H1 (cell line): ENCODE measurements around the gene NOL8. TPM values are rescaled to one million over a fixed set of nuclear protein-coding genes. Genes with fewer than 3 reads are reported as not detected.
A peak's percentile ranks its signal among the peaks of the same experiment; 100 is the strongest.

ENCODE experiments used
- CTCF ChIA-PET: fragments of 300-600 bp; sonication (Branson Sonifier 250); formaldehyde crosslinking; loops from one replicate; lab custom pipeline; 2021; ENCODE audit not compliant: partially characterized antibody; lab: Charles Lee
- POLR2A ChIA-PET: fragments of 300-600 bp; sonication (Branson Sonifier 250); formaldehyde crosslinking; loops from one replicate; lab custom pipeline; 2021; ENCODE audit warnings: inconsistent platforms; ENCODE audit not compliant: partially characterized antibody; lab: Charles Lee
- DNase-seq, 2 experiments: peaks; one replicate each; pipeline versions ENCODE4 v3.0.0 to v3.0.0-alpha.2; 2010 to 2022; ENCODE audit warnings: low spot score in 2 of 2, low read depth in 1 of 2, mixed read lengths in 1 of 2
- FAIRE-seq: peaks from 2 replicates; lab custom pipeline; 2011; peaks lifted over from hg19 to GRCh38; lab: Jason Lieb, UNC
- H2AFZ ChIP-seq: 2 replicates; pipeline ENCODE4 v1.8.1; 2012; ENCODE audit warnings: low read length, inconsistent platforms
- H2AK5ac ChIP-seq: 2 replicates; pipeline ENCODE4 v1.6.1; 2013; ENCODE audit warnings: low read depth, low read length
- H2BK120ac ChIP-seq: replicated peaks from 2 replicates; pipeline ENCODE3; 2013; ENCODE audit warnings: low read depth, low read length, inconsistent platforms
- H2BK12ac ChIP-seq: 2 replicates; pipeline ENCODE4 v1.6.1; 2013; ENCODE audit warnings: low read depth, low read length
- H2BK15ac ChIP-seq: 2 replicates; pipeline ENCODE4 v1.6.1; 2013; ENCODE audit warnings: low read length
- H2BK20ac ChIP-seq: 2 replicates; pipeline ENCODE4 v1.6.1; 2013; ENCODE audit warnings: low read length
- H2BK5ac ChIP-seq: 2 replicates; pipeline ENCODE4 v1.6.1; 2013; ENCODE audit warnings: low read depth, low read length
- H3K14ac ChIP-seq: 2 replicates; pipeline ENCODE4 v1.6.1; 2013; ENCODE audit warnings: inconsistent platforms; ENCODE audit not compliant: insufficient read length
- H3K18ac ChIP-seq: 2 replicates; pipeline ENCODE4 v1.6.1; 2013; ENCODE audit warnings: low read length; ENCODE audit errors: extremely low read depth
- H3K23ac ChIP-seq: 2 replicates; pipeline ENCODE4 v1.6.1; 2013; ENCODE audit warnings: inconsistent platforms; ENCODE audit not compliant: insufficient read length
- H3K23me2 ChIP-seq: 2 replicates; pipeline ENCODE4 v1.6.1; 2013; ENCODE audit warnings: low read depth, low read length
- H3K27ac ChIP-seq: 2 replicates; pipeline ENCODE4 v1.6.1; 2011; ENCODE audit warnings: low read depth, low read length, inconsistent platforms
- H3K27me3 ChIP-seq, 4 experiments: replicated peaks in 1 of 4; 1 replicate in 1 of 4; 2 replicates in 3 of 4; pipeline versions ENCODE4 v1.6.1 to v1.8.1; 2011 to 2013; ENCODE audit warnings: low read length in 3 of 4, mild to moderate bottlenecking in 3 of 4, inconsistent platforms in 2 of 4, mixed read lengths in 2 of 4, moderate library complexity in 1 of 4; ENCODE audit not compliant: control insufficient read depth in 3 of 4, insufficient read depth in 3 of 4; ENCODE audit errors: extremely low read depth in 1 of 4
- H3K36me3 ChIP-seq, 4 experiments: 2 replicates each; pipeline versions ENCODE4 v1.6.1 to v1.8.1; 2011 to 2013; ENCODE audit warnings: mild to moderate bottlenecking in 4 of 4, low read length in 3 of 4, moderate library complexity in 2 of 4, control low read depth in 1 of 4, inconsistent platforms in 1 of 4; ENCODE audit not compliant: insufficient read depth in 4 of 4, control insufficient read depth in 2 of 4
- H3K4ac ChIP-seq: replicated peaks from 2 replicates; pipeline ENCODE3; 2013; ENCODE audit warnings: low read length, low read depth, mixed read lengths, inconsistent platforms; ENCODE audit not compliant: insufficient read length
- H3K4me1 ChIP-seq, 4 experiments: replicated peaks in 1 of 4; 1 replicate in 1 of 4; 2 replicates in 3 of 4; pipeline versions ENCODE4 v1.6.1 to v1.8.1; 2011 to 2013; ENCODE audit warnings: low read length in 3 of 4, inconsistent platforms in 2 of 4, mixed read lengths in 1 of 4; ENCODE audit not compliant: insufficient read depth in 4 of 4, control insufficient read depth in 3 of 4
- H3K4me2 ChIP-seq, 2 experiments: 2 replicates each; pipeline versions ENCODE4 v1.6.1 to v1.8.1; 2011 to 2013; ENCODE audit warnings: low read depth in 2 of 2, low read length in 2 of 2, control low read depth in 1 of 2, inconsistent platforms in 1 of 2, mild to moderate bottlenecking in 1 of 2; ENCODE audit not compliant: insufficient read depth in 1 of 2
- H3K4me3 ChIP-seq, 4 experiments: fragments of 200-600, 300-600 bp in 1 of 4; sonication (generic), shearing (Covaris generic), sonication (Bioruptor Twin) in 1 of 4; 2 replicates each; pipeline versions ENCODE4 v1.5.1 to v1.8.1; 2011 to 2016; ENCODE audit warnings: low read length in 4 of 4, low read depth in 3 of 4, control low read depth in 2 of 4, inconsistent platforms in 2 of 4, mild to moderate bottlenecking in 2 of 4, mixed read lengths in 1 of 4, moderate library complexity in 1 of 4; ENCODE audit not compliant: insufficient read depth in 2 of 4; ENCODE audit errors: extremely low read depth in 1 of 4
- H3K56ac ChIP-seq: replicated peaks from 2 replicates; pipeline ENCODE3; 2013; ENCODE audit warnings: low read depth, mild to moderate bottlenecking, mixed read lengths, low read length, inconsistent platforms; ENCODE audit not compliant: insufficient read length
- H3K79me1 ChIP-seq: 2 replicates; pipeline ENCODE4 v1.6.1; 2013; ENCODE audit warnings: low read depth, low read length, control low read depth
- H3K79me2 ChIP-seq, 2 experiments: 2 replicates each; pipeline versions ENCODE4 v1.6.1 to v1.8.1; 2012 to 2013; ENCODE audit warnings: low read length in 2 of 2, mild to moderate bottlenecking in 2 of 2, inconsistent platforms in 1 of 2; ENCODE audit not compliant: insufficient read depth in 2 of 2, control insufficient read depth in 1 of 2
- H3K9ac ChIP-seq, 4 experiments: replicated peaks in 1 of 4; 1 replicate in 1 of 4; 2 replicates in 3 of 4; pipeline versions ENCODE4 v1.6.1 to v1.8.1; 2011 to 2013; ENCODE audit warnings: low read depth in 3 of 4, low read length in 3 of 4, control low read depth in 2 of 4, mild to moderate bottlenecking in 2 of 4, moderate library complexity in 2 of 4, inconsistent platforms in 1 of 4; ENCODE audit errors: extremely low read depth in 1 of 4
- H3K9me3 ChIP-seq, 2 experiments: 2 replicates each; pipeline versions ENCODE4 v1.6.1 to v1.8.1; 2012 to 2013; ENCODE audit warnings: mild to moderate bottlenecking in 2 of 2, moderate library complexity in 2 of 2, control low read depth in 1 of 2, inconsistent platforms in 1 of 2, low read depth in 1 of 2, low read length in 1 of 2, mixed read lengths in 1 of 2; ENCODE audit not compliant: insufficient read depth in 2 of 2
- H4K20me1 ChIP-seq, 2 experiments: replicated peaks in 1 of 2; 2 replicates each; pipeline versions ENCODE3 to v1.8.1; 2011 to 2013; ENCODE audit warnings: inconsistent platforms in 2 of 2, low read length in 2 of 2, mild to moderate bottlenecking in 1 of 2; ENCODE audit not compliant: insufficient read depth in 2 of 2, control insufficient read depth in 1 of 2
- H4K5ac ChIP-seq: 2 replicates; pipeline ENCODE4 v1.6.1; 2013; ENCODE audit warnings: low read length, low read depth, mixed read lengths, inconsistent platforms; ENCODE audit not compliant: insufficient read length
- H4K8ac ChIP-seq: 2 replicates; pipeline ENCODE4 v1.8.0; 2013; ENCODE audit warnings: mild to moderate bottlenecking, moderate library complexity, low read length, inconsistent platforms; ENCODE audit not compliant: insufficient read depth; ENCODE audit errors: extremely low read depth
- H4K91ac ChIP-seq: replicated peaks from 2 replicates; pipeline ENCODE3; 2013; ENCODE audit warnings: low read length, mixed read lengths, inconsistent platforms; ENCODE audit not compliant: insufficient read length
- BACH1 ChIP-seq: IDR thresholded peaks from 2 replicates; pipeline ENCODE4 v1.6.1; 2012; ENCODE audit warnings: low read length, improper control_type of control experiment
- CBX8 ChIP-seq: fragments of 300-800, 300-1000 bp; sonication (generic); IDR thresholded peaks from 2 replicates; pipeline ENCODE4 v1.7.1; 2016; ENCODE audit warnings: low read depth, low read length, borderline replicate concordance
- CTBP2 ChIP-seq: IDR thresholded peaks from 2 replicates; pipeline ENCODE4 v1.7.0; 2011; ENCODE audit warnings: borderline replicate concordance, mild to moderate bottlenecking, moderate library complexity, mixed read lengths, low read length; ENCODE audit not compliant: insufficient read depth, insufficient read length
- EP300 ChIP-seq, 2 experiments: IDR thresholded peaks; 1 replicate in 1 of 2; 2 replicates in 1 of 2; pipeline ENCODE4 v1.6.1; 2011 to 2012; ENCODE audit warnings: low read depth in 2 of 2, low read length in 2 of 2, mild to moderate bottlenecking in 2 of 2, borderline replicate concordance in 1 of 2, inconsistent platforms in 1 of 2, moderate library complexity in 1 of 2
- JUND ChIP-seq: IDR thresholded peaks from 2 replicates; pipeline ENCODE4 v1.6.1; 2011; ENCODE audit warnings: mild to moderate bottlenecking, improper control_type of control experiment, low read length
- POLR2A ChIP-seq, 2 experiments: IDR thresholded peaks; 1 replicate in 1 of 2; 2 replicates in 1 of 2; pipeline ENCODE4 v1.6.1; 2011; ENCODE audit warnings: low read depth in 2 of 2, low read length in 2 of 2, mild to moderate bottlenecking in 2 of 2; ENCODE audit errors: control extremely low read depth in 1 of 2
- RAD21 ChIP-seq, 2 experiments: IDR thresholded peaks in 1 of 2; conservative IDR thresholded peaks in 1 of 2; 2 replicates each; pipeline ENCODE4 v1.6.1; 2011; ENCODE audit warnings: low read depth in 2 of 2, low read length in 2 of 2, improper control_type of control experiment in 1 of 2, inconsistent platforms in 1 of 2, mild to moderate bottlenecking in 1 of 2, moderate library complexity in 1 of 2
- SIN3A ChIP-seq, 2 experiments: IDR thresholded peaks in 1 of 2; conservative IDR thresholded peaks in 1 of 2; 2 replicates each; pipeline ENCODE4 v1.6.1; 2011 to 2012; ENCODE audit warnings: low read length in 2 of 2, improper control_type of control experiment in 1 of 2, low read depth in 1 of 2, mild to moderate bottlenecking in 1 of 2
- SP1 ChIP-seq: IDR thresholded peaks from 2 replicates; pipeline ENCODE4 v1.6.1; 2011; ENCODE audit warnings: low read depth, low read length
- WGBS, 2 experiments: shearing (Covaris generic) in 1 of 2; methylation state at CpG; one replicate each; pipeline versions ENCODE4 v1.1.6 to v1.1.7; 2013 to 2015; ENCODE audit warnings: low lambda C conversion rate in 2 of 2, mixed read lengths in 2 of 2, inconsistent platforms in 1 of 2, low coverage in 1 of 2, missing lambda C conversion rate in 1 of 2; ENCODE audit not compliant: insufficient replicate concordance in 2 of 2, insufficient coverage in 1 of 2, insufficient read length in 1 of 2; ENCODE audit errors: extremely low coverage in 1 of 2, missing lambda C conversion rate in 1 of 2; 5-methylcytosine and 5-hydroxymethylcytosine counted together
- polyA plus RNA-seq, 7 experiments: library from polyadenylated mRNA; depleted of rRNA in 3 of 7; stranded (reverse) in 5 of 7; unstranded in 2 of 7; fragments of >200 nt in 5 of 7; fragments of 200-250 nt in 2 of 7; gene quantifications; 1 replicate in 5 of 7; 2 replicates in 1 of 7; 4 replicates in 1 of 7; pipeline versions ENCODE4 v1.2.1 to v1.2.3, GENCODE V29; 2011 to 2013; ENCODE audit warnings: missing spikeins in 2 of 7, mixed read lengths in 2 of 7
- total RNA-seq: library from RNA; stranded (reverse); fragmentation: NEBNext Ultra II Directional; extraction: Animal tissue kit (Norgen Biotek cat#: 25700); gene quantifications from 2 replicates; pipeline ENCODE4 v1.2.1, GENCODE V29; 2021
- TF ChIP-seq, protein P1 (sequence below), 3 experiments: IDR thresholded peaks; 1 replicate in 2 of 3; 2 replicates in 1 of 3; pipeline versions ENCODE4 v1.5.1 to v1.6.1; 2011; ENCODE audit warnings: low read length in 3 of 3, mild to moderate bottlenecking in 3 of 3, inconsistent platforms in 2 of 3, low read depth in 1 of 3, moderate library complexity in 1 of 3; ENCODE audit not compliant: insufficient read depth in 1 of 3; ENCODE audit errors: control extremely low read depth in 1 of 3

The NOL8 gene
- total and polyA plus RNA-seq, 2 of the 8 experiments (the other 6 are each of a cell fraction or from before 2014, with no cell fraction given) = 6.2 to 30.4 TPM

GRCh38 chr9:92328225-92328624, 3.1 kb upstream of the NOL8 start:
- H3K14ac ChIP-seq = no peak overlapping the region
- no peak overlapping the region for H2BK120ac ChIP-seq
- no peak overlapping the region for H3K56ac ChIP-seq
- no peak overlapping the region for H2AFZ ChIP-seq
- DNase-seq = no peak
- no peak overlapping the region for H3K4ac ChIP-seq
- H3K27me3 ChIP-seq = no peaks in the 10 kb centered on the region
- ChIA-PET POLR2A (interaction anchor here (0.7 kb wide), 1 partner anchor 23 kb away, joined by 3 read pairs; no protein-coding TSS in a partner anchor), CTCF (interaction anchor here (0.7 to 2.1 kb wide), 8 partner anchors 13 to 305 kb away, joined by 3 to 13 read pairs (median 3); no protein-coding TSS in a partner anchor)
- H3K79me1 ChIP-seq = peaks cover 2% of the 10 kb centered on the region
- H3K23ac ChIP-seq = no peak overlapping the region
- no peak overlapping the region for H3K9ac ChIP-seq
- TF ChIP-seq CTBP2 = no peak
- TF ChIP-seq SP1 = no peak
- no peak for TF ChIP-seq JUND
- TF ChIP-seq, protein P1, sequence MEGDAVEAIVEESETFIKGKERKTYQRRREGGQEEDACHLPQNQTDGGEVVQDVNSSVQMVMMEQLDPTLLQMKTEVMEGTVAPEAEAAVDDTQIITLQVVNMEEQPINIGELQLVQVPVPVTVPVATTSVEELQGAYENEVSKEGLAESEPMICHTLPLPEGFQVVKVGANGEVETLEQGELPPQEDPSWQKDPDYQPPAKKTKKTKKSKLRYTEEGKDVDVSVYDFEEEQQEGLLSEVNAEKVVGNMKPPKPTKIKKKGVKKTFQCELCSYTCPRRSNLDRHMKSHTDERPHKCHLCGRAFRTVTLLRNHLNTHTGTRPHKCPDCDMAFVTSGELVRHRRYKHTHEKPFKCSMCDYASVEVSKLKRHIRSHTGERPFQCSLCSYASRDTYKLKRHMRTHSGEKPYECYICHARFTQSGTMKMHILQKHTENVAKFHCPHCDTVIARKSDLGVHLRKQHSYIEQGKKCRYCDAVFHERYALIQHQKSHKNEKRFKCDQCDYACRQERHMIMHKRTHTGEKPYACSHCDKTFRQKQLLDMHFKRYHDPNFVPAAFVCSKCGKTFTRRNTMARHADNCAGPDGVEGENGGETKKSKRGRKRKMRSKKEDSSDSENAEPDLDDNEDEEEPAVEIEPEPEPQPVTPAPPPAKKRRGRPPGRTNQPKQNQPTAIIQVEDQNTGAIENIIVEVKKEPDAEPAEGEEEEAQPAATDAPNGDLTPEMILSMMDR (IDR thresholded peaks at IDR 0.05; ENCODE audit: control extremely low read depth in 1 of 3, insufficient read depth in 1 of 3, low read depth in 1 of 3, low read length in 3 of 3) = peak in 2 of 3 experiments; percentile 13 to 27; a peak in 2 of 4 replicates
- no peak for TF ChIP-seq SIN3A (conservative IDR thresholded peaks at IDR 0.05 in 1 of 2, IDR thresholded peaks at IDR 0.05 in 1 of 2; ENCODE audit: low read depth in 1 of 2, low read length in 2 of 2)
- TF ChIP-seq BACH1 = no peak
- TF ChIP-seq EP300 (IDR thresholded peaks at IDR 0.05; ENCODE audit: borderline replicate concordance in 1 of 2, low read depth in 2 of 2, low read length in 2 of 2) = no peak
- TF ChIP-seq POLR2A (IDR thresholded peaks at IDR 0.05; ENCODE audit: control extremely low read depth in 1 of 2, low read depth in 2 of 2, low read length in 2 of 2) = no peak
- TF ChIP-seq RAD21 (IDR thresholded peaks at IDR 0.05 in 1 of 2, conservative IDR thresholded peaks at IDR 0.05 in 1 of 2; ENCODE audit: low read depth in 2 of 2, low read length in 2 of 2) = peak; percentile 42 to 59
- TF ChIP-seq CBX8 = no peak
- peaks cover 0 to 14% of the 10 kb centered on the region in 2 experiments; a peak in 2 of 4 replicates for H3K79me2 ChIP-seq
- H2BK5ac ChIP-seq = no peak overlapping the region
- H4K8ac ChIP-seq = no peak overlapping the region
- H3K27ac ChIP-seq = no peak overlapping the region
- H2BK20ac ChIP-seq = no peak overlapping the region
- H3K4me1 ChIP-seq = peaks cover 0 to 4% (median under 1%) of the 10 kb centered on the region in 4 experiments; a peak in 1 of 7 replicates
- no peak overlapping the region for H2BK15ac ChIP-seq
- H3K4me3 ChIP-seq = no peak overlapping the region
- peaks cover 7% of the 10 kb centered on the region for H3K23me2 ChIP-seq
- no peak for FAIRE-seq
- no peak overlapping the region for H2BK12ac ChIP-seq
- no peaks in the 10 kb centered on the region for H3K9me3 ChIP-seq
- no peak overlapping the region for H4K5ac ChIP-seq
- H4K20me1 ChIP-seq = peaks cover 1 to 2% of the 10 kb centered on the region in 2 experiments
- H3K18ac ChIP-seq = no peak overlapping the region
- H4K91ac ChIP-seq = no peak overlapping the region
- no peak overlapping the region for H3K4me2 ChIP-seq
- H3K36me3 ChIP-seq = peaks cover 0 to 1% (median under 1%) of the 10 kb centered on the region in 4 experiments; a peak in 3 of 8 replicates
- H2AK5ac ChIP-seq = no peak overlapping the region
- WGBS, 2 experiments = 68% methylated on average over 2 of the region's 2 CpGs; no CpG with 5 or more reads in 1 of the 2 experiments
